ENCODE measurements around the gene CHRM4.

- TF ChIP-seq POLR2AphosphoS5 (IDR thresholded peaks at IDR 0.05; ENCODE audit: borderline replicate concordance, low read depth, low read length), result no peak
- TF ChIP-seq EZH2 (IDR thresholded peaks at IDR 0.05), result no peak
- TF ChIP-seq FOXP2 (optimal IDR thresholded peaks at IDR 0.05; ENCODE audit: control extremely low read depth, extremely low read length, insufficient read depth), result no peak
Measured at GRCh38 chr11:46372086-46372485, 19.5 kb downstream of the CHRM4 start.

Data from SK-N-MC (cell line).